ENCODE data around the gene EIF4H. TPM values are rescaled to one million over a fixed set of nuclear protein-coding genes. Genes with fewer than 3 reads are reported as not detected.
"Not testable (repeated sequence)": the region's sequence is repeated elsewhere in the genome, so short reads cannot be mapped to it uniquely, and the experiment has no call there.

The EIF4H gene
- total RNA-seq, result 100 to 1,000 TPM; 207 to 213 TPM
- long read RNA-seq, donor 1, transcript EIF4H-202 (6 exons, 2,503 nt), result major isoform, 116 of 184 reads
- long read RNA-seq, donor 1, transcript EIF4H-201 (7 exons, 2,679 nt), result minor isoform, 11 of 184 reads
- long read RNA-seq, donor 1, partial matches to known transcripts, result 56 of 184 reads
- long read RNA-seq, donor 1, other reads (novel, unspliced or antisense), result 1 of 184 reads
- long read RNA-seq, donor 2, transcript EIF4H-201 (7 exons, 2,679 nt), result minor isoform, 62 of 846 reads
- long read RNA-seq, donor 2, transcript EIF4H-202 (6 exons, 2,503 nt), result major isoform, 622 of 846 reads
- long read RNA-seq, donor 2, partial matches to known transcripts, result 149 of 846 reads
- long read RNA-seq, donor 2, other reads (novel, unspliced or antisense), result 13 of 846 reads

DNA sequence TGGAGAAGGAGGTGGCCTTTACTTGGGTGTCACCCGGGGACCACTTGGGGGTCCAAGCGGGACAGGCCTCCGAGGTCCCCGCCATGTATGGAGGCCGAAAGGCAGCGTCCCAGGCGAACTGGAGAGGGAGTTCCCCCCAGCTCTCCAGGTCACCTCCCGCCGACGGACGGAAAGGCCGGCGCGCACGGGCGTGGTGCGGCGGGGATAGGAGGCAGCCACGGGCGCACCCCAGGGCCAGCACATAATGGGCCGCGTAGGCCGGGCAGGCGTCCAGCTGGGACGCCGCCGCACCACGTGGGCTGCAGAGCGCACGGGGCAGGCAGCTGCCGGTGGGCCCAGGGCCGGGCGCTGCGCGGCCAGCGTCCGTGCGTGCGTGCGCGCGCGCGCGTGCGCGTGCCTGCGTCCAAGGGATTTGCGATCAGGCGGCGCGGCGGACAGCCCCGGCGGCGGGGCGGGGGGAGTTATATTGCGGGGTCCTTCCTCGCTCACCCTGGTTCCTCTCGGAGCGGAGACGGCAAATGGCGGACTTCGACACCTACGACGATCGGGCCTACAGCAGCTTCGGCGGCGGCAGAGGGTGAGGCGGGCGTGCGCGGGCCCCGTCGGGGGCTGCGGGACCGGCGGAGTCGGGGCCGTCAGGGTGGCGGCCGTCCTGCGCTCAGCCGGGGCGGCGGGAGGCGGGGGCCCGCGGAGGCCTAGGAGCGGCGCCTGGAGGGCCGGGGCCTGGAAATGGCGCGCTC lies at the start of gene EIF4H:
Gene EIF4H, plus strand, starts transcription at position 491 of the 740 bp plus-strand sequence. Its CDS starts 28 bp downstream, at position 519.
- intact Hi-C loops (cut with DNase I), result loop anchor here in 1 of 2 donors (10.0 kb wide), 1 partner anchor 89 kb away; the partner anchor contains the start of gene LIMK1

DNA sequence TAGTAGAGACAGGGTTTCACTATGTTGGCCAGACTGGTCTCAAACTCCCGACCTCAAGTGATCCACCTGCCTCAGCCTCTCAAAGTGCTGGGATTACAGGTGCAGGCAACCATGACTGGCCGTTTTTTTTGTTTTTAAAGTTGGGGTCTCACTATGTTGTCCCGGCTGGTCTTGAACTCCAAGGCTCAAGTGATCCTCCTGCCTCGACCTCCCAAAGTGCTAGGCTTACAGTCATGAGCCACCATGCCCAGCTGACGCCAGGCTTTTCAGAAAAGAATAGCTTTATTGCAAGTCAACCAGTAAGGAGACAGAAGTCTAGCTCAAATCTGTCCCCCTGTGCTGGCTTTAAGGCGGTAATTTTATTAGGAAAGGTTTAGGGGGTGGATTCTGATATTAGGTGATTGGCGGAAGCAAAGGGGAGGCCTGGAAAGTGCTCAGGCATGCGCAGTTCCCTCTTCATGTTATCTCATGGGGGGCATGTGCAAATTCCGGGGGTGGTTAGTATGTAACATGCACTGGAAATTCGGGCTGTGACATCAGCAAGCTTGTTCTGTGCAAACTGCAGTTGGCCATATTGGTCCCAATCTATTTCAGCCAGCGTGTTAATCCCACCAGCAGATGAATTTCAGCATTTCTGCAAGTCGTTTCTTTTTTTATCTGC lies 47.8 kb upstream of the EIF4H start:
- DNase-seq (ENCODE audit: low spot score), result no peak
- intact Hi-C loops (cut with DNase I), result no loop called here

More for the DNA sequence above, at the start of gene EIF4H:
- DNase-seq (ENCODE audit: low spot score), result peak; percentile 99

DNA sequence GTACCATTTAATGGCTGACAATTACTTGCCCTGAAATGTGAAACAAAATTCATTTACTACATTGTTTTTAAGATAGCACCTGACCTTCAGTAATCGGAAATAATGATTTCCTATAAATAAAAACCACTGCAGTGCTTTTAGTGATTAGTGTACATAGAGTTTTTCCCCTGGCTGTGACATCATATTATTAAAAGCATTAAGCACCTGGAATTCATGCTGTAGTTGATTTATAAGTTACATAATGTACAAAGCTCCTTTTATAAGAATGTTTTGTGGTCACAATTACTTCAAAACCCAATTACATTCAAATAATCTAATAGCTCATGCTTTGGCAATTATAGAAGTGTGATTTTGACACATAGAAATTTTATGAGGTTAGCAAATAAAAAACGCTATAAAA lies 44.3 kb upstream of the EIF4H start:
- no peak for DNase-seq (ENCODE audit: low spot score)
- intact Hi-C loops (cut with DNase I), result no loop called here

DNA sequence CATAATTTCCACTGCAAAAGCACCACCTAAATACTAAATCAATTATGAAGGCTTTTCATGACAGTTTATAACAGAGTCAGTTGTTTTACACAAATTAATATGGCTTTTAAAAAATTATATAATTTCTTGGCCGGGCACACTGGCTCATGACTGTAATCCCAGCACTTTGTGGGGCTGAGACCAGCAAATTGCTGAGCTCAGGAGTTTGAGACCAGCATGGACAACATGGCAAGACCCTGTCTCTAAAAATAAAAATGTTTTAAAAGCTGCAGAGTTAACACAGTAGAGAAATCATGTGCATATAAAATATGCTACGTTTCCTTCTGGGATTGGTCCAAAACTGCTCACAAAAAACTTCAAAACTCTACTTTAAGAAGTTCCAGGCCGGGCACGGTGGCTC lies 43.6 kb upstream of the EIF4H start:
- intact Hi-C loops (cut with DNase I), result no loop called here
- no peak for DNase-seq (ENCODE audit: low spot score)

DNA sequence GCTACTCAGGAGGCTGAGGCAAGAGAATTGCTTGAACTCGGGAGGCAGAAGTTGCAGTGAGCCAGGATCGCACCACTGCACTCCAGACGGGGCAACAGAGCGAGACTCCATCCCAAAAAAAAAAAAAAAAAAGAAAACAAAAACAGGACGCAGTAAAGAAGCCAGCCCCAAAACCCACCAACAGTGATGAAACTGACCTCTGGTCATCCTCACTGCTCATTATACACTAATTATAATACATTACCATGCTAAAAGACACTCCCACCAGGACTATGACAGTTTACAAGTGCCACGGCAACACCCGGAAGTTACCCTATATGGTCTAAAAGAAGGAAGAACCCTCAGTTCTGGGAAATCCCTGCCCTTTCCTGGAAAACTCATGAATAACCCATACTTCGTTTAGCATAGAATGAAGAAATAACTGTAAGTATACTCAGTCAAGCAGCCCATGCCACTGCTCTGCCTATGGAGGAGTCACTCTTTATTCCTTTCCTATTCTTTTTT lies 40.0 kb upstream of the EIF4H start:
- no peak for DNase-seq (ENCODE audit: low spot score)
- intact Hi-C loops (cut with DNase I), result no loop called here

DNA sequence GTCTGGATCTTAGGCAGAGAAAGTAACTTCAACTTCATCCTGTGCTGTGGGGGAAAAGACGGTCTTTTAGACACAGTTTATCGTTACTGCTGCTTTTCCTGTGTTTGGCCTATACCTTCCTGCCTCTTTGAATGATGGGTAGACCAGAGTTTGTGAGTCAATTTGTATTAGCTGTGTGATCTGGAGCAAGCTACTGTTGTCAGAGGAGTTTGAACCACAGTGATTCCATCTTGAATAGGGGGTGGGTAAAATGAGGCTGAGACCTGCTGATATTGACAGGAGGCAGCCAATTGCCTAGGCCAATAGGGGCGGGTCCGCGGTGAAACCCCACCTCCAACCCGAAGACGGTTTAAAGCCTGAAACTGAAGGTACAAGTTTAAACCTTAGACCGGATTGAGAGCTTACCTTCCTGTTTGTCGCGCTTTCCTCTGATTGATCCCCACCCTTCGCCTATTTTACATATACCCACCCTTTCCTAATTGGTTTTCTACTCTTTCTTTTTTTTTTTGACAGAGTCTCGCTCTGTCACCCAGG lies 35.8 kb upstream of the EIF4H start:
- no peak for DNase-seq (ENCODE audit: low spot score)
- intact Hi-C loops (cut with DNase I), result no loop called here

DNA sequence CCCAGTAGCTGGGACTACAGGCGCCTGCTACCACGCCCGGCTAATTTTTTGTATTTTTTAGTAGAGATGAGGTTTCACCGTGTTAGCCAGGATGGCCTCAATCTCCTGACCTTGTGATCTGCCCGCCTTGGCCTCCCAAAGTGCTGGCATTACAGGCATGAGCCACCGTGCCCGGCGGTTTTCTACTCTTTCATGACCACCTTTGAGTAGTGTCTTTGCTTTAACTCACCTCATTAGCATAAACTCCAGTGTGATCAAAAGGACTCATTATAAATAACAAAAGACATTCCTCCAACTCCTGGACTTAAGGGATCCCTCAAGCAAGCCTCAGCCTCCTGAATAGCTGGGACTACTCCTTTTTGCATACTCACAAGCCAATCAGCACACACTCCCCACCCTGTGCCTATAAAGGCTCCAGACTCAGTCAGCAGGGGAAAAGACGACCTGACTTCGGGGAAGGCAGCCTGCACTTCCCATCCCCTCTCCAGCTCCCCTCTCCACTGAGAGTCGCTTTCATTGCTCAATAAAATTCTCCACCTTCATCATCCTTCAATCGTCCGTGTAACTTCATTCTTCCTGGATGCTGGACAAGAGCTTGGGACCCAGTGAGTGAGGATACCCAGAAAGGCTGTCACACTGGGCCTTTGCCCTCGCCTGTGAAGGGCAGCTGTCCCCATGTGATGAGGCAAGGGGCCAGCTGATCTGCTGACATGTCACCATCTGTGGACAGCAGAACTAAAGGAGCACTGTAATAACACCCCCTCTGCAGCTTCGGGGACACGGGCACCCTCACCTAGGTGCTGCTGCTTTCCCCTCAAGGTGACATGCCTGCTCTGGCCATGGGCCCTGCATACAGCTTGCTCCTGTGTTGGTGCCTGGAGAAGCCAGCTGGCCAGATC lies 35.0 kb upstream of the EIF4H start:
- no peak for DNase-seq (ENCODE audit: low spot score)
- intact Hi-C loops (cut with DNase I), result no loop called here

DNA sequence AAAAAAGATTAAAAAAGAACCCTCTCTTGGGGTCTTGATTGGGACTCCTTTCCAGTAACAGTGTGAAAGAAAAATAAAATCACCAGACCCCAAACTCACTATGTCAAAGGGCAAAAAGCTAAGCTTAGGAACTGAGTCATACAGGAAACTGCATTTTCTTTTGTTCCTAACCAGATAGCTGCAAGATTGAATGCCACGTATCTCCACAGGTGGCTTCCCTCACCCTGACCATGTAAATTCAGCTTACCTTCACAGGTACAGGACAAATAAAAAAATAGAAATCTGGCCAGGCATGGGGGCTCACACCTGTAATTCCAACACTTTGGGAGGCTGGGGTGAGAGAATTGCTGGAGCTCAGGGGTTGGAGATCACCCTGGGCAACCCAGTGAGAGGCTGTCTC lies 32.5 kb upstream of the EIF4H start:
- intact Hi-C loops (cut with DNase I), result no loop called here
- no peak for DNase-seq (ENCODE audit: low spot score)

DNA sequence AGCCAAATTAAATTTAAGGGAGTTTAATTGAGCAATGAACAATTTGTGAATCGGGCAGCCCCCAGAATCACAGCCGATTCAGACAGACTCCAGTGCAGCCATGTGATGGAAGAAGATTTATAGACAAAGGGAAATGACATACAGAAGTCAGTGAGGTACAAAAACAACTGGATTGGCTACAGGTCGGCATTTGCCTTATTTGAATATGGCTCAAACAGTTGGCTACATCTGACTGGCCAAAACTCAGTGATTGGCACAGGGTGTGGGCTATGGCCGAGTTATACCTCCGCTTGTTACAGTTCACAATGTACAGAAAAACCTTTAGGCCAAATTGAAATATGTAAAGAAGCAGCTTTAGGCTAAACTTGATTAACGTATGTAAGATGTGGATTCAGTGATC lies 30.8 kb upstream of the EIF4H start:
- no peak for DNase-seq (ENCODE audit: low spot score)
- intact Hi-C loops (cut with DNase I), result no loop called here

DNA sequence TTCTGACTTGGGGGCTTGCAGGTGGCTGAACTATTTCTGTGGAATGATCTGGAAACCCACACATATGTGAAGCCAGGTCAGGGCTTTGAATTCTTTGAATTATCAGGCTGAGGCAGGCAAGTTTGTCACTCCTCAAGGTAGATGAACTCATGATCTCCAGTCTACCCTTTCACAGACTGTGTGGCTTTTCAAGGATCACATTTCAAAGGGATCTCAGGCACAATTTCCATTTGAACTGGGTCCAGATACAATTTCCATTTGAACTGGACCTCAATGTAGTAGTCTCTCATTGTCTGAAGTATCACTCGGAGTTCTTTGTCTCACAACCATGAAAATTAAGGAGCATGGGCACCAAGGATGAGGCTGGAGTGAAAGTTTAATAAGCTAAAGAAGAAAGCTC lies 25.7 kb upstream of the EIF4H start:
- intact Hi-C loops (cut with DNase I), result no loop called here

DNA sequence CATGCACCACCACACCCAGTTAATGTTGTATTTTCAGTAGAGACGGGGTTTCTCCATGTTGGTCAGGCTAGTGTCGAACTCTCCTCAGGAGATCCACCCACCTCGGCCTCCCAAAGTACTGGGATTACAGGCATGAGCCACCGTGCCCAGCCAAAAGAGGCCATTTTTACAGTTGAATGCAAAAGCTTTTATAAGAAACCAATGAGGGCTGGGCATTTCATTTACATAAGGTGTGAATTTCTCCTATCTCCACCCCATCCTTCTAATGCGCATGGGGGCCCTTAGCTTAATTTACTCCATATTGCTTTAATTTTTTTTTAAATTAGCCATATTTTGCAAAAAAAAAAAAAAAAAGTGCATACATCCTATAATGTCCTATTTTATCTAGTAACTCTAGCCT lies 25.1 kb upstream of the EIF4H start:
- intact Hi-C loops (cut with DNase I), result no loop called here

More for the DNA sequence above, 25.7 kb upstream of the EIF4H start:
- DNase-seq (ENCODE audit: low spot score), result no peak

DNA sequence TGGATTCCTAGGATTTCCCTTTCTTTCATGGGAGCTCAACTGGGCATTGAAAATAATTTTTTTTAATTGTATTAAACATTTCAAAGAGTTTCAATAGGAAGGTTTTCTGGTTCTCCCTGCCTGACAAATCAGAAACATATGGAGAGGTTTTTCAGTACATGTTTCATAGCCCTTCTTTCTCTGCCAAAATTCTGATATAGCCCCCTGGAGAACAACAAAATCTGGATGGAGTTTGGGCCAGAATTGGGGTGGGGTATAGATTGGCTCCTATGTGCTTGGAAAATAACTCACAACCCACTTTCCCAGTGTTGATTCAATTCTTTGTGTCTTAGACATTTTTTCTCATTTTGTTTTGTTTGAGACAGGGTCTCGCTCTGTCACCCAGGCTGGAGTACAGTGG lies 24.6 kb upstream of the EIF4H start:
- intact Hi-C loops (cut with DNase I), result no loop called here
- DNase-seq (ENCODE audit: low spot score), result no peak

More for the DNA sequence above, 25.1 kb upstream of the EIF4H start:
- no peak for DNase-seq (ENCODE audit: low spot score)

DNA sequence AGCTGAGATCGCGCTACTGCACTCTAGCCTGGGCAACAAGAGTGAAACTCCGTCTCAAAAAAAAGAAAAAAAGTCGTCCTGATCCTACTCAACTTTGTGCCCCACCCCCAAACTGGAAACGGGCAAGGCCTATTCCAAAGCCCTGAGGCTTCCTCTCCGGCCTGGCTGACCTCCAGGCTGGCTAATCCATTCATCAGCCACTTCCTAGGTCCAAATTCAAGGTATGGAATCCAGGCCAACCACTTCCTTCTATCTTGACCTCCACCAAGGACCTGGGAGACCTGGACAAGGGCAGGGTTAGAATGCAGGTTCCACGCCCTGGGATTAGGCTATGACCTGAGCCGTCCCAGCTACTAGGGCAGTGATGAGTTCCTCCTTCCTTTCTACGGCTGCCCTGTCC lies 20.4 kb upstream of the EIF4H start:
- intact Hi-C loops (cut with DNase I), result no loop called here
- no peak for DNase-seq (ENCODE audit: low spot score)

DNA sequence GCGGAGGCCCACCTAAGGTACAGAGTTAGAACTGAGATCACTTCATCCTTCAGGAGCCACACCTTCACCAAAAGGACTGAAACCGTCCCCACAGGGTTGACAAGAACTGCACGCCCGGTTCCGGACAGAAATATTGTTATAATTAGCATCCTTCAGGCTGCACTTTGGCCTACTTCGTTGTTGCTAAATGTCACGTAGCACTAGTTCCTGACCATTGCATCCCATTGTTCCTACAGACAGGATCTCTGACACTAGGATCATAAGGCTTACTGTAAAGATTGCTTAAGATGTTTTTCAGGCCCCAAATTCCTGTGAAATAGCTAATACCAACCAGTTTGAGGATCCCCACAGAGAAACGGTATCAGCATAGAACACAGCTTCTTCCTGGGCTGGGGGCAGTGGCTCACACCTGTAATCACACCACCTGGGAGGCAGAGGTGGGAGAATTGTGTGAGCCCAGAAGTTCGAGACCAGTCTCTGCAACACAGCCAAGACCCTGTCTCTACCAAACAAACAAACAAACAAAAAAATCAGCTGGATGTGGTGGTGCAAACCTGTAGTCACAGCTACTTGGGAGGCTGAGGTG lies 18.3 kb upstream of the EIF4H start:
- intact Hi-C loops (cut with DNase I), result no loop called here

DNA sequence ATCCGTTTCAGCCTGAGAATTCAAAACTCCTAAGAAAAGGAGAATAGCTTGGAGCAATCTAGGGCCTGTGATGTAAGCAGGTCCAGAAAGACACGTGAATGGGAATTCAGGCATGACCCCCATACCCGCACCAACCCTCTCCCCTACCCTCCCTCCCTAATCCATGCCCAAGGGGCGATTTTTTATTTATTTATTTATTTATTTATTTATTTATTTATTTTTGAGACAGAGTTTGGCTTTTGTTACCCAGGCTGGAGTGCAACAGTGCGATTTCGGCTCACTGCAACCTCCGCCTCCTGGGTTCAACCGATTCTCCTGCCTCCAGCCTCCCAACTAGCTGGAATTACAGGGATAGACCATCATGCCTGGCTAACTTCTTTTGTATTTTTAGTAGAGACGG lies 16.6 kb upstream of the EIF4H start:
- intact Hi-C loops (cut with DNase I), result no loop called here
- DNase-seq (ENCODE audit: low spot score), result no peak

More for the DNA sequence above, 18.3 kb upstream of the EIF4H start:
- DNase-seq (ENCODE audit: low spot score), result no peak

DNA sequence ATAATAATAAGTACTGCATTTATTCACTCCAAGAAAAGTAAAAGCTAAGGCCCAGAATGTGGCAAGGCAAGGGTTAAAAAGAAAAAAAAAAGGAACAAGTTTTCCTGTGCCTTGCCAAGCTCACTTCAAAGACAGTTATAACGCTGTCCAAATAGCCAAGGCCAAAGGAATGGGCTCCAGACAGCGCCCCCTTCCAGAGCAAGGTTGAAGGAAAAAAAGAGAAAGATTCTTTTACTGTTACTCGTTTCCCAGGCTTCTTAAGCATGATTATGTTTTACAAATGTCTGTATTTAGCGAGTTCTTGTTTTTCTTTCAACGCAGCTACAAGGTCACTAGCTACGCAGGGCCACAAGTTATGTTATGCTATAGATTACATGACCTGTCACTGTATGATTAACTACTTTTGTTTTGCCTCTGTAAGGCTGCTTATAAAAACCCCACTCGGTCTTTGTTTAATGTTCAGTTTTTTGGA lies 9.1 kb upstream of the EIF4H start:
- DNase-seq (ENCODE audit: low spot score), result no peak
- intact Hi-C loops (cut with DNase I), result no loop called here

DNA sequence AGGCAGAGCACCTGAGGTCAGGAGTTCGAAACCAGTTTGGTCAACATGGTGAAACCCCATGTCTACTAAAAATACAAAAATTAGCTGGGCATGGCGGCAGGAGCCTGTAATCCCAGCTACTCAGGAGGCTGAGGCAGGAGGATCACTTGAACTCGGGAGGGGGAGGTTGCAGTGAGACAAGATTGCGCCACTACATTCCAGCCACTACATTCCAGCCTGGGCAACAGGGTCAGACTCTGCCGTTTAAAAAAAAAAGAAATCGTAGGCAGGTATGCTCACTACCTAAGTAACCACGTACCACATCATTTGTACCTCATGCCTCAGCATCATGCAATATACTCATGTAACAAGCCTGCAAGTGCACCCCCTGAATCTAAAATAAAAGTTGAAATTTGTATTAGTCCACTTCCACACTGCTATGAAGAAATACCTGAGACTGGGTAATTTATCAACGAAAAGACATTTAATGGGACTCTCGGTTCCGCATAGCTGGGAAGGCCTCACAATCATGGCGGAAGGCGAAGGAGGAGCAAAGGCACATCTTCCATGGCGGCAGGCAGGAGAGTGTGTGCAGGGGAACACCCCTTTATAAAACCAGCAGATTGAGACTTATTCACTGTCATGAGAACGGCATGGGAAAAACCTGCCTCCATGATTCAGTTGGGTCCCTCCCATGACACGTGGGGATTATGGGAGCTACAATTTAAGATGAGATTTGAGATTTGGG lies 8.1 kb upstream of the EIF4H start:
- intact Hi-C loops (cut with DNase I), result no loop called here
- no peak for DNase-seq (ENCODE audit: low spot score)

DNA sequence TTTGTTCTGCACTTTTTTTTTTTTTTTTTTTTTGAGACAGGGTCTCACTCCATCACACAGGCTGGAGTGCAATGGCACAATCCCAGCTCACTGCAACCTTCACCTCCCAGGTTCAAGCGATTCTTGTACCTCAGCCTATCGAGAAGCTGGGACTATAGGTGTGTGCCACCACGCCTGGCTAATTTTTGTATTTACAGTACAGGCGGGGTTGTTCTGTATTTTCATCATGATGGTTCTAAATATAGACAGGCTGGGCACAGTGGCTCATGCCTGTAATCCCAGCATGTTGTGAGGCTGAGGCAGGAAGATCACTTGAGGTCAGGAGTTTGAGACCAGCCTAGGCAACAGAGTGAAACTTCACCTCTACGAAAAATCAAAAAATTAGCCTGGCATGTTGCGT lies 6.8 kb upstream of the EIF4H start:
- intact Hi-C loops (cut with DNase I); DNase-seq (ENCODE audit: low spot score): not testable (repeated sequence)

All from posterior vena cava (tissue), 2 donors.